ENCODE data around the gene ZFY.

Gene ZFY

DNA sequence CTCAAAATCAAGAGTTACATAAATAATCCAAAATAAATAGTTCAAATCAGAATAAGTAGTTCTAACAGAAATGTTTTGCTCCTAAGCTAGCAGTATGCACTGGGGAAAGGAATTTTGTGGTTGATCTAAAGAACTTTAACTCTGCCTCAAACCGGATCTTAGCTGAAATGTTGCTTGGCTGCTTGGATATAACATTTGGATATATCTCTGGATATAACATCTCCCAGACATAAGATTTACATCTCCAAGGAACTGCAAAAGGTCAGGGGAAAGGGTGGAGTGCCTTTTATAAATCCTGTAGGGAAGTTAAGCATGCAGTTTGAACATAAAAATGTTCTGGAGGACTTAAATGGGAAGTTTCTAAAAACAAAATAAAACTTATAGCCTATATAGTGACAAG lies 83.4 kb downstream of the ZFY start:
- Histone ChIP-seq H3K4me1 (ENCODE audit: insufficient read depth, low read length) (no peaks in the 10 kb centered on the region), H3K9ac (ENCODE audit: low read depth, low read length) (no peak overlapping the region), H3K36me3 (ENCODE audit: insufficient read depth, low read depth, low read length) (no peaks in the 10 kb centered on the region), H3K27me3 (ENCODE audit: insufficient read depth, low read length) (no peaks in the 10 kb centered on the region), H3K4me3 (ENCODE audit: low read length) (no peak overlapping the region), H3K27ac (ENCODE audit: low read length) (no peak overlapping the region), H3K9me3 (ENCODE audit: insufficient read depth, low read depth, low read length) (no peaks in the 10 kb centered on the region)

GRCh38 chrY:3019584-3019983 lies 84.4 kb downstream of the ZFY start:
- Histone ChIP-seq H3K9me3 (ENCODE audit: insufficient read depth, low read depth, low read length) (no peaks in the 10 kb centered on the region), H3K27ac (ENCODE audit: low read length) (no peak overlapping the region), H3K4me1 (ENCODE audit: insufficient read depth, low read length) (no peaks in the 10 kb centered on the region), H3K4me3 (ENCODE audit: low read length) (no peak overlapping the region), H3K9ac (ENCODE audit: low read depth, low read length) (no peak overlapping the region), H3K36me3 (ENCODE audit: insufficient read depth, low read depth, low read length) (no peaks in the 10 kb centered on the region), H3K27me3 (ENCODE audit: insufficient read depth, low read length) (no peaks in the 10 kb centered on the region)

DNA sequence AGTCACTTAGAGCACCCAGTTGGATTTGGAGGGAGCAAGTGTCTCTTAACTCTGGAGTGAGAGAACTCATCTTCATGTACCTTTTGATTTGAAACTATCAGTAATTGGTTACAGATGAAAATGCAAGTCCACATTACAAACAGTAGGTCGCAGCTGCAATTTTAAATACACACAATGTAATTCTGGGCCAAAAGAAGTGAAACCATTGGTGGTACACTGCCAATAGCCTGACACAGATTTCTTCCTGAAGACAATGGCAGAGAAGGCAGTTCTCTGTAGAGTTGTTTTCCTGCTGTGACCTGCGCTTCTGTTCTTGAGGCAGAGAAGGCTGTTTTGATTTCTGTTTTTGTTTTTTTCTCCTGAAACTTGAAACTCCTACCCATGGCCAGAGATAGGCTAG lies 86.0 kb downstream of the ZFY start:
- Histone ChIP-seq H3K27me3 (ENCODE audit: insufficient read depth, low read length) (no peaks in the 10 kb centered on the region), H3K4me1 (ENCODE audit: insufficient read depth, low read length) (no peaks in the 10 kb centered on the region), H3K4me3 (ENCODE audit: low read length) (no peak overlapping the region), H3K27ac (ENCODE audit: low read length) (no peak overlapping the region), H3K9ac (ENCODE audit: low read depth, low read length) (no peak overlapping the region), H3K36me3 (ENCODE audit: insufficient read depth, low read depth, low read length) (no peaks in the 10 kb centered on the region), H3K9me3 (ENCODE audit: insufficient read depth, low read depth, low read length) (no peaks in the 10 kb centered on the region)

- H3K27ac ChIP-seq (ENCODE audit: low read length): no peak overlapping the region
- no peak overlapping the region for H3K9ac ChIP-seq (ENCODE audit: low read depth, low read length)
- no peaks in the 10 kb centered on the region for H3K4me1 ChIP-seq (ENCODE audit: insufficient read depth, low read length)
- no peaks in the 10 kb centered on the region for H3K9me3 ChIP-seq (ENCODE audit: insufficient read depth, low read depth, low read length)
- H3K4me3 ChIP-seq (ENCODE audit: low read length): no peak overlapping the region
- no peaks in the 10 kb centered on the region for H3K36me3 ChIP-seq (ENCODE audit: insufficient read depth, low read depth, low read length)
- H3K27me3 ChIP-seq (ENCODE audit: insufficient read depth, low read length): no peaks in the 10 kb centered on the region
Observed at GRCh38 chrY:3023606-3024005, 88.4 kb downstream of the ZFY start.

GRCh38 chrY:3025357-3025756 lies 90.2 kb downstream of the ZFY start:
- H3K36me3 ChIP-seq (ENCODE audit: insufficient read depth, low read depth, low read length): no peaks in the 10 kb centered on the region
- H3K9ac ChIP-seq (ENCODE audit: low read depth, low read length): no peak overlapping the region
- no peaks in the 10 kb centered on the region for H3K4me1 ChIP-seq (ENCODE audit: insufficient read depth, low read length)
- no peaks in the 10 kb centered on the region for H3K9me3 ChIP-seq (ENCODE audit: insufficient read depth, low read depth, low read length)
- no peaks in the 10 kb centered on the region for H3K27me3 ChIP-seq (ENCODE audit: insufficient read depth, low read length)
- no peak overlapping the region for H3K4me3 ChIP-seq (ENCODE audit: low read length)
- H3K27ac ChIP-seq (ENCODE audit: low read length): no peak overlapping the region
